Measurements from ENCODE around the gene ARHGEF17. TPM values are rescaled to one million over a fixed set of nuclear protein-coding genes. Genes with fewer than 3 reads are reported as not detected.
A peak's percentile ranks its signal among the peaks of the same experiment; 100 is the strongest.

ARHGEF17 gene
- total RNA-seq, 4 donors from 2014 or later = 82.8 to 196 (median 122) TPM

- no peak for DNase-seq (ENCODE audit: extremely low spot score)
- no peak overlapping the region for H3K4me3 ChIP-seq
- TF ChIP-seq, protein P1, sequence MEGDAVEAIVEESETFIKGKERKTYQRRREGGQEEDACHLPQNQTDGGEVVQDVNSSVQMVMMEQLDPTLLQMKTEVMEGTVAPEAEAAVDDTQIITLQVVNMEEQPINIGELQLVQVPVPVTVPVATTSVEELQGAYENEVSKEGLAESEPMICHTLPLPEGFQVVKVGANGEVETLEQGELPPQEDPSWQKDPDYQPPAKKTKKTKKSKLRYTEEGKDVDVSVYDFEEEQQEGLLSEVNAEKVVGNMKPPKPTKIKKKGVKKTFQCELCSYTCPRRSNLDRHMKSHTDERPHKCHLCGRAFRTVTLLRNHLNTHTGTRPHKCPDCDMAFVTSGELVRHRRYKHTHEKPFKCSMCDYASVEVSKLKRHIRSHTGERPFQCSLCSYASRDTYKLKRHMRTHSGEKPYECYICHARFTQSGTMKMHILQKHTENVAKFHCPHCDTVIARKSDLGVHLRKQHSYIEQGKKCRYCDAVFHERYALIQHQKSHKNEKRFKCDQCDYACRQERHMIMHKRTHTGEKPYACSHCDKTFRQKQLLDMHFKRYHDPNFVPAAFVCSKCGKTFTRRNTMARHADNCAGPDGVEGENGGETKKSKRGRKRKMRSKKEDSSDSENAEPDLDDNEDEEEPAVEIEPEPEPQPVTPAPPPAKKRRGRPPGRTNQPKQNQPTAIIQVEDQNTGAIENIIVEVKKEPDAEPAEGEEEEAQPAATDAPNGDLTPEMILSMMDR (IDR thresholded peaks at IDR 0.05) = no peak
- no peak for TF ChIP-seq POLR2AphosphoS5 (IDR thresholded peaks at IDR 0.05)
- no peak for TF ChIP-seq EP300 (IDR thresholded peaks at IDR 0.05)
- no peak for TF ChIP-seq POLR2A (IDR thresholded peaks at IDR 0.05; ENCODE audit: low read depth)
- peaks cover 45 to 71% (median 48%) of the 10 kb centered on the region in 4 donors for H3K4me1 ChIP-seq
- H3K9me3 ChIP-seq = no peaks in the 10 kb centered on the region
- H3K27ac ChIP-seq (replicated peaks in 1 of 4) = peak overlapping the region in 1 of 4 donors; percentile 56
- intact Hi-C loops (cut with DNase I) = no loop called here
- WGBS = 89% methylated on average over 7 of the region's 7 CpGs
- H3K27me3 ChIP-seq = no peaks in the 10 kb centered on the region
- no peaks in the 10 kb centered on the region for H3K36me3 ChIP-seq
These were observed 76.0 kb downstream of the ARHGEF17 start for GRCh38 chr11:73384125-73384441.

GRCh38 chr11:73384531-73384871 lies 76.4 kb downstream of the ARHGEF17 start:
- peaks cover 46 to 75% (median 49%) of the 10 kb centered on the region in 4 donors for H3K4me1 ChIP-seq
- intact Hi-C loops (cut with DNase I) = no loop called here
- H3K27ac ChIP-seq (replicated peaks in 1 of 4) = peak overlapping the region in 3 of 4 donors; percentile 40 to 56 (median 43)
- H3K27me3 ChIP-seq = no peaks in the 10 kb centered on the region
- no peaks in the 10 kb centered on the region for H3K9me3 ChIP-seq
- no peaks in the 10 kb centered on the region for H3K36me3 ChIP-seq
- WGBS = 79% methylated on average over 4 of the region's 4 CpGs
- H3K4me3 ChIP-seq = no peak overlapping the region
- TF ChIP-seq POLR2A (IDR thresholded peaks at IDR 0.05; ENCODE audit: low read depth) (no peak), POLR2AphosphoS5 (IDR thresholded peaks at IDR 0.05) (no peak), EP300 (IDR thresholded peaks at IDR 0.05) (no peak)
- TF ChIP-seq, protein P1 (IDR thresholded peaks at IDR 0.05) = no peak
- DNase-seq (ENCODE audit: extremely low spot score) = no peak

- no peak for DNase-seq (ENCODE audit: extremely low spot score)
- no peak for TF ChIP-seq POLR2A (IDR thresholded peaks at IDR 0.05; ENCODE audit: low read depth)
- no peak for TF ChIP-seq POLR2AphosphoS5 (IDR thresholded peaks at IDR 0.05)
- no peak for TF ChIP-seq EP300 (IDR thresholded peaks at IDR 0.05)
- TF ChIP-seq, protein P1 (IDR thresholded peaks at IDR 0.05) = no peak
- Histone ChIP-seq H3K4me1 (peaks cover 45 to 70% (median 46%) of the 10 kb centered on the region in 4 donors), H3K27me3 (no peaks in the 10 kb centered on the region), H3K36me3 (no peaks in the 10 kb centered on the region), H3K9me3 (no peaks in the 10 kb centered on the region), H3K4me3 (no peak overlapping the region), H3K27ac (replicated peaks in 1 of 4) (peak overlapping the region in 3 of 4 donors; percentile 40 to 56 (median 43))
- 64% methylated on average over 17 of the region's 21 CpGs for WGBS
- intact Hi-C loops (cut with DNase I) = no loop called here
These were observed 77.0 kb downstream of the ARHGEF17 start for GRCh38 chr11:73384872-73385689.

DNA sequence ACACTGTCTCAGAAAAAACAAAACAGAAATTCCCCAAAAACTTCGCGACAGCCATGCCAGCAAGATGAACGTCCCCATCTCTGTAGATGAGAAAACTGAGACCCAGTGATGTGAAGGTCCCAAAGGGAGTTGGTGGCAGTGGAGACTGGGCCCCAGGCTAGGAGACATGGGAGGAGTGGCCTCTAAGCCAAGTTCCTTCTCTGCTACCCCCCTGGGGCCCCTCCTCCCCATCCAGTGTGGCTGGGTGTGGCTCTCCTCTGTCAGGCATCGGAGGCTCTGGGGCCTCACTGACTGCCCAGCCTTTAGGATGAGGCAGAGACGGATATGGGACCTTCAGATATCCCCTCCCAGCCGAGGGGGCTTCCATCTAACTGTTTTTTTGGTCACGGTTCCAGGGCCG lies 77.9 kb downstream of the ARHGEF17 start:
- peak overlapping the region; percentile 13 to 38 (median 22) for H3K27ac ChIP-seq (replicated peaks in 1 of 4)
- WGBS = 70% methylated on average over 8 of the region's 8 CpGs

More for the DNA sequence above, 77.9 kb downstream of the ARHGEF17 start:
- Histone ChIP-seq H3K4me1 (peaks cover 45 to 70% (median 46%) of the 10 kb centered on the region in 4 donors), H3K9me3 (no peaks in the 10 kb centered on the region), H3K27me3 (no peaks in the 10 kb centered on the region), H3K36me3 (no peaks in the 10 kb centered on the region), H3K4me3 (no peak overlapping the region)
- TF ChIP-seq, protein P1 (IDR thresholded peaks at IDR 0.05) = no peak
- TF ChIP-seq EP300 (IDR thresholded peaks at IDR 0.05) (no peak), POLR2A (IDR thresholded peaks at IDR 0.05; ENCODE audit: low read depth) (no peak), POLR2AphosphoS5 (IDR thresholded peaks at IDR 0.05) (no peak)
- DNase-seq (ENCODE audit: extremely low spot score) = no peak
- intact Hi-C loops (cut with DNase I) = no loop called here

Data from esophagus muscularis mucosa (tissue), 4 donors.